ENCODE results near the gene CAMK1D. TPM values are rescaled to one million over a fixed set of nuclear protein-coding genes. Genes with fewer than 3 reads are reported as not detected.

Gene CAMK1D
- total and polyA plus RNA-seq, 2 donors (not counting 3 experiments of a cell fraction or from before 2014, with no cell fraction given) = 0.37 to 4.2 TPM

DNA sequence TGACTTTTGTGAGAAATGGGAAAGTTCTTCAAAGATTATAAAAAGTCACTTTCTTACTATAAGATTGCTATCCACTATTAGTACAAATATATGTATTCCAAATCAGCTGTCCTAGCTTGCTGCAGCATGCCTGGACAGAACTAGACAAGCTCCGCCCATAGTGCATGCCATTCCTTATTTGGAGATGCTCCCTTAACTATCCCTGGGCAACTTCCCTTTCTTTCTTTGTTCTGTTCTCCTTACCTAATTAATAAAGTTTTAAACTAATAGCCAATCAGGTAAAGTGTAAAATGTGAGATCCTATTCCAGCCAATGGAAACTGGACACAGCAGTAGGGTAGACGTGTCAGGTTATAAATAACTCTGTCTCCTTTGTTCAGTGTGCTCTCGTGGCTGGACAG is 281.9 kb downstream of the CAMK1D start:
- no peaks in the 10 kb centered on the region for H3K36me3 ChIP-seq (ENCODE audit: control insufficient read depth in 2 of 2, extremely low read depth in 1 of 2, insufficient read depth in 2 of 2, low read length in 2 of 2)
- no peaks in the 10 kb centered on the region for H3K9me3 ChIP-seq (replicated peaks; ENCODE audit: control insufficient read depth, insufficient read depth, low read length)
- no peak overlapping the region for H3K4me2 ChIP-seq (ENCODE audit: insufficient read depth, low read length)
- intact Hi-C loops (cut with micrococcal nuclease) (no loop called here), dilution Hi-C loops (cut with MboI; ENCODE audit: extremely low pct_ligation_motif_present, low sequenced_read_pairs) (no loop called here)
- H4K20me1 ChIP-seq (replicated peaks; ENCODE audit: control insufficient read depth, extremely low read depth, insufficient read depth, low read length) = no peaks in the 10 kb centered on the region
- no peaks in the 10 kb centered on the region for H3K79me2 ChIP-seq (ENCODE audit: control insufficient read depth, insufficient read depth, low read length)
- no peaks in the 10 kb centered on the region for H3K4me1 ChIP-seq (ENCODE audit: control insufficient read depth, extremely low read depth, insufficient read depth, low read length)
- no peak for TF ChIP-seq JUN (IDR thresholded peaks at IDR 0.05; ENCODE audit: borderline replicate concordance, insufficient read depth, insufficient read length, low read depth)
- TF ChIP-seq FOS (IDR thresholded peaks at IDR 0.05; ENCODE audit: borderline replicate concordance, insufficient read depth, low read length) = no peak
- no peak for TF ChIP-seq POLR2A (IDR thresholded peaks at IDR 0.05; ENCODE audit: low read depth, low read length)
- TF ChIP-seq MYC (IDR thresholded peaks at IDR 0.05; ENCODE audit: low read depth, low read length) = no peak
- TF ChIP-seq, protein P1, sequence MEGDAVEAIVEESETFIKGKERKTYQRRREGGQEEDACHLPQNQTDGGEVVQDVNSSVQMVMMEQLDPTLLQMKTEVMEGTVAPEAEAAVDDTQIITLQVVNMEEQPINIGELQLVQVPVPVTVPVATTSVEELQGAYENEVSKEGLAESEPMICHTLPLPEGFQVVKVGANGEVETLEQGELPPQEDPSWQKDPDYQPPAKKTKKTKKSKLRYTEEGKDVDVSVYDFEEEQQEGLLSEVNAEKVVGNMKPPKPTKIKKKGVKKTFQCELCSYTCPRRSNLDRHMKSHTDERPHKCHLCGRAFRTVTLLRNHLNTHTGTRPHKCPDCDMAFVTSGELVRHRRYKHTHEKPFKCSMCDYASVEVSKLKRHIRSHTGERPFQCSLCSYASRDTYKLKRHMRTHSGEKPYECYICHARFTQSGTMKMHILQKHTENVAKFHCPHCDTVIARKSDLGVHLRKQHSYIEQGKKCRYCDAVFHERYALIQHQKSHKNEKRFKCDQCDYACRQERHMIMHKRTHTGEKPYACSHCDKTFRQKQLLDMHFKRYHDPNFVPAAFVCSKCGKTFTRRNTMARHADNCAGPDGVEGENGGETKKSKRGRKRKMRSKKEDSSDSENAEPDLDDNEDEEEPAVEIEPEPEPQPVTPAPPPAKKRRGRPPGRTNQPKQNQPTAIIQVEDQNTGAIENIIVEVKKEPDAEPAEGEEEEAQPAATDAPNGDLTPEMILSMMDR (IDR thresholded peaks at IDR 0.05; ENCODE audit: extremely low read depth in 1 of 2, insufficient read depth in 1 of 2, low read depth in 1 of 2, low read length in 2 of 2) = no peak
- TF ChIP-seq POLR2AphosphoS5 (IDR thresholded peaks at IDR 0.05; ENCODE audit: insufficient read depth, low read depth, low read length) = no peak
- TF ChIP-seq MAX (IDR thresholded peaks at IDR 0.05; ENCODE audit: insufficient read depth, insufficient read length) = no peak
- TF ChIP-seq GATA2 (IDR thresholded peaks at IDR 0.05; ENCODE audit: insufficient read depth, insufficient read length, low read depth, low read length) = no peak
- TF ChIP-seq EZH2 (IDR thresholded peaks at IDR 0.05; ENCODE audit: borderline replicate concordance, low read depth, low read length, severe bottlenecking) = no peak
- FAIRE-seq (peak; percentile 65), DNase-seq (ENCODE audit: low read depth, low spot score) (no peak)
- H3K27me3 ChIP-seq (ENCODE audit: control insufficient read depth in 2 of 2, insufficient read depth in 2 of 2, low read length in 2 of 2) = no peaks in the 10 kb centered on the region
- H3K9ac ChIP-seq (replicated peaks; ENCODE audit: extremely low read depth, insufficient read depth, low read length) = no peak overlapping the region
- H3K9me1 ChIP-seq (replicated peaks; ENCODE audit: control insufficient read depth, extremely low read depth, insufficient read depth, low read length) = no peaks in the 10 kb centered on the region
- POLR2A ChIA-PET = no interaction called here
- no peak overlapping the region for H2AFZ ChIP-seq (ENCODE audit: low read depth, low read length)
- no peak overlapping the region for H3K27ac ChIP-seq (ENCODE audit: insufficient read depth, low read depth, low read length)
- CTCF ChIA-PET = no interaction called here
- no peak overlapping the region for H3K4me3 ChIP-seq (replicated peaks in 1 of 3; ENCODE audit: insufficient read depth in 1 of 3, low read depth in 1 of 3, low read length in 3 of 3)
- BruUV-seq (replicated peaks) = no TSS peak

Measured in endothelial cell of umbilical vein (primary cell).